Measurements from ENCODE around the gene AHI1. TPM values are rescaled to one million over a fixed set of nuclear protein-coding genes. Genes with fewer than 3 reads are reported as not detected.
A peak's percentile ranks its signal among the peaks of the same experiment; 100 is the strongest.
"Not testable (repeated sequence)": the region's sequence is repeated elsewhere in the genome, so short reads cannot be mapped to it uniquely, and the experiment has no call there.

The AHI1 gene
- total RNA-seq, 1 donor from 2014 or later = 14.2 TPM

DNA sequence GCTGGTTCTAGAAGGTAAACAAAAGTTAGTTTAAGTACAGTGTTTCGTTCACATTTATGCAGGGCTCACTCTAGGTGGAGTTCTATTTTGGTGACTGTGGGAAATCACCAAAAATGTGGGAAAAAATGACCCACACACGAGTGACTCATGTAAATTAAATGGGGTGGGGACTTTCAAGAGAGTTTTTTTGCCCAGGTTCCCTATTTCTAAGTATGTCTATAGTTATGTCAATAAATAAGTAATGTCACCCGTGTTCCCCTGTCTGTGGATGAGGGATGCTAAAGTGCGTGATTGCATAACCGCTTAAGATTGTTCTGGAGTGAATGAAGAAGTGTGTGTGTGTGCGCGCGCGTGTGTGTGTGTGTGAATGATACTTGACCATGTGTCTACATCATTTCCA, 247.3 kb downstream of the AHI1 start:
- peaks cover 2% of the 10 kb centered on the region for H3K9me3 Mint-ChIP-seq (ENCODE audit: unreplicated experiment)
- FAIRE-seq (no peak), DNase-seq (ENCODE audit: low read depth) (no peak)
- H3K27ac ChIP-seq (ENCODE audit: low read depth, low read length) = no peak overlapping the region
- H4K20me1 ChIP-seq (ENCODE audit: insufficient read depth, low read length) = no peaks in the 10 kb centered on the region
- no peak overlapping the region for H3K9ac ChIP-seq (ENCODE audit: low read length)
- H3K27ac Mint-ChIP-seq (ENCODE audit: unreplicated experiment) = peak overlapping the region; percentile 29
- peaks cover 5% of the 10 kb centered on the region for H3K4me1 ChIP-seq (ENCODE audit: insufficient read depth, low read length)
- no peak overlapping the region for H3K4me3 ChIP-seq (ENCODE audit: insufficient read depth, low read depth, low read length)
- H3K36me3 Mint-ChIP-seq (ENCODE audit: low read depth, unreplicated experiment) = peaks cover 3% of the 10 kb centered on the region
- no peak overlapping the region for H2AFZ ChIP-seq (ENCODE audit: low read depth, low read length)
- H3K9me3 ChIP-seq (ENCODE audit: insufficient read depth, low read depth, low read length) = peaks cover 5% of the 10 kb centered on the region
- TF ChIP-seq, protein P1, sequence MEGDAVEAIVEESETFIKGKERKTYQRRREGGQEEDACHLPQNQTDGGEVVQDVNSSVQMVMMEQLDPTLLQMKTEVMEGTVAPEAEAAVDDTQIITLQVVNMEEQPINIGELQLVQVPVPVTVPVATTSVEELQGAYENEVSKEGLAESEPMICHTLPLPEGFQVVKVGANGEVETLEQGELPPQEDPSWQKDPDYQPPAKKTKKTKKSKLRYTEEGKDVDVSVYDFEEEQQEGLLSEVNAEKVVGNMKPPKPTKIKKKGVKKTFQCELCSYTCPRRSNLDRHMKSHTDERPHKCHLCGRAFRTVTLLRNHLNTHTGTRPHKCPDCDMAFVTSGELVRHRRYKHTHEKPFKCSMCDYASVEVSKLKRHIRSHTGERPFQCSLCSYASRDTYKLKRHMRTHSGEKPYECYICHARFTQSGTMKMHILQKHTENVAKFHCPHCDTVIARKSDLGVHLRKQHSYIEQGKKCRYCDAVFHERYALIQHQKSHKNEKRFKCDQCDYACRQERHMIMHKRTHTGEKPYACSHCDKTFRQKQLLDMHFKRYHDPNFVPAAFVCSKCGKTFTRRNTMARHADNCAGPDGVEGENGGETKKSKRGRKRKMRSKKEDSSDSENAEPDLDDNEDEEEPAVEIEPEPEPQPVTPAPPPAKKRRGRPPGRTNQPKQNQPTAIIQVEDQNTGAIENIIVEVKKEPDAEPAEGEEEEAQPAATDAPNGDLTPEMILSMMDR (IDR thresholded peaks at IDR 0.05; ENCODE audit: insufficient read depth, low read depth, low read length) = no peak
- no peak for TF ChIP-seq EZH2 (IDR thresholded peaks at IDR 0.05; ENCODE audit: insufficient read depth, low read length)
- H3K4me1 Mint-ChIP-seq (ENCODE audit: low read depth, unreplicated experiment) = peaks cover 21% of the 10 kb centered on the region
- no peak overlapping the region for H3K4me3 Mint-ChIP-seq (ENCODE audit: unreplicated experiment)
- H3K36me3 ChIP-seq (ENCODE audit: insufficient read depth, low read length) = no peaks in the 10 kb centered on the region
- H3K27me3 Mint-ChIP-seq (ENCODE audit: low read depth, unreplicated experiment) = no peaks in the 10 kb centered on the region
- H3K27me3 ChIP-seq (ENCODE audit: insufficient read depth, low read length) = no peaks in the 10 kb centered on the region
- H3K4me2 ChIP-seq (ENCODE audit: low read length) = no peak overlapping the region
- H3K79me2 ChIP-seq (ENCODE audit: insufficient read depth, low read length) = no peaks in the 10 kb centered on the region

- not testable (repeated sequence) for H2AFZ ChIP-seq (ENCODE audit: low read depth, low read length); H3K9ac ChIP-seq (ENCODE audit: low read length); H3K27ac ChIP-seq (ENCODE audit: low read depth, low read length); FAIRE-seq; H3K4me1 ChIP-seq (ENCODE audit: insufficient read depth, low read length); H3K4me2 ChIP-seq (ENCODE audit: low read length); H3K36me3 Mint-ChIP-seq (ENCODE audit: low read depth, unreplicated experiment); H3K9me3 Mint-ChIP-seq (ENCODE audit: unreplicated experiment); DNase-seq (ENCODE audit: low read depth); H3K27ac Mint-ChIP-seq (ENCODE audit: unreplicated experiment); H4K20me1 ChIP-seq (ENCODE audit: insufficient read depth, low read length); H3K27me3 Mint-ChIP-seq (ENCODE audit: low read depth, unreplicated experiment); H3K27me3 ChIP-seq (ENCODE audit: insufficient read depth, low read length); H3K9me3 ChIP-seq (ENCODE audit: insufficient read depth, low read depth, low read length); H3K79me2 ChIP-seq (ENCODE audit: insufficient read depth, low read length); H3K4me3 Mint-ChIP-seq (ENCODE audit: unreplicated experiment); H3K36me3 ChIP-seq (ENCODE audit: insufficient read depth, low read length); H3K4me3 ChIP-seq (ENCODE audit: insufficient read depth, low read depth, low read length)
- H3K4me1 Mint-ChIP-seq (ENCODE audit: low read depth, unreplicated experiment) = peaks cover 15% of the 10 kb centered on the region
These were observed 251.0 kb downstream of the AHI1 start for GRCh38 chr6:135246412-135247012.

- Histone ChIP-seq H3K27me3 (ENCODE audit: insufficient read depth, low read length) (no peaks in the 10 kb centered on the region), H3K9me3 (ENCODE audit: insufficient read depth, low read depth, low read length) (no peaks in the 10 kb centered on the region), H3K4me3 (ENCODE audit: insufficient read depth, low read depth, low read length) (no peak overlapping the region), H3K36me3 (ENCODE audit: insufficient read depth, low read length) (no peaks in the 10 kb centered on the region), H3K79me2 (ENCODE audit: insufficient read depth, low read length) (no peaks in the 10 kb centered on the region), H3K27ac (ENCODE audit: low read depth, low read length) (no peak overlapping the region), H3K9ac (ENCODE audit: low read length) (no peak overlapping the region), H2AFZ (ENCODE audit: low read depth, low read length) (no peak overlapping the region), H4K20me1 (ENCODE audit: insufficient read depth, low read length) (no peaks in the 10 kb centered on the region), H3K4me2 (ENCODE audit: low read length) (no peak overlapping the region), H3K4me1 (ENCODE audit: insufficient read depth, low read length) (no peaks in the 10 kb centered on the region)
- no peak overlapping the region for H3K4me3 Mint-ChIP-seq (ENCODE audit: unreplicated experiment)
- no peaks in the 10 kb centered on the region for H3K36me3 Mint-ChIP-seq (ENCODE audit: low read depth, unreplicated experiment)
- no peak overlapping the region for H3K27ac Mint-ChIP-seq (ENCODE audit: unreplicated experiment)
- FAIRE-seq (no peak), DNase-seq (ENCODE audit: low read depth) (no peak)
- H3K27me3 Mint-ChIP-seq (ENCODE audit: low read depth, unreplicated experiment) = no peaks in the 10 kb centered on the region
- H3K9me3 Mint-ChIP-seq (ENCODE audit: unreplicated experiment) = peaks cover 2% of the 10 kb centered on the region
- TF ChIP-seq EZH2 (IDR thresholded peaks at IDR 0.05; ENCODE audit: insufficient read depth, low read length) = no peak
- TF ChIP-seq, protein P1 (IDR thresholded peaks at IDR 0.05; ENCODE audit: insufficient read depth, low read depth, low read length) = no peak
- H3K4me1 Mint-ChIP-seq (ENCODE audit: low read depth, unreplicated experiment) = peaks cover 2% of the 10 kb centered on the region
These were observed 252.7 kb downstream of the AHI1 start for GRCh38 chr6:135244805-135245204.

Measured in astrocyte (in vitro differentiated cells and primary cell).